Measurements from ENCODE around the gene MAPK8. TPM values are rescaled to one million over a fixed set of nuclear protein-coding genes. Genes with fewer than 3 reads are reported as not detected.

Gene MAPK8
- total and polyA plus RNA-seq, 2 of the 4 experiments (the other 2 are of a cell fraction): 41.5 to 54.7 TPM

DNA sequence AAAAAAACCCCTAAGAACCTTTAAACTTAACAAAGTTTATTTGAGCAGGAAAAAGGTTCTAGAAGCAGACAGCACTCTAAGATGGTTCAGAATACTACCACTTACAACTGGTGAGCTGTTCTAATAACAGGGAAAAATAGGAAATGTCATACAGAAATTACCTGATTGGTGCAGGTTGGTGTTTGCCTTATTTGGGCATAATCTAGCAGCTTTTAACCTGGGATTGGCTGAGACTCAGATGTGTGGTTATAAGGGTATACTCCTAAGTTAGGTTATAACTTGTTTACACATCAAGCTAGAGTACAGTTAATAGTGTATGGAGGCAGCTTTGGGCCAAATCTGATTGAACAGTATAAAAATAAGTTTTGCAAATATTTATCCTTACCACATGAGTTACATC is 59.8 kb downstream of the MAPK8 start:
- in situ Hi-C loops (cut with MboI; ENCODE audit: low sequenced_read_pairs): loop anchor here (25.0 kb wide), 1 partner anchor 146 kb away; no protein-coding TSS in a partner anchor
- H2BK5ac ChIP-seq (ENCODE audit: low read depth, low read length, poor library complexity, severe bottlenecking): no peak overlapping the region
- H3K36me3 ChIP-seq (ENCODE audit: control insufficient read depth, insufficient read depth, low read length): no peaks in the 10 kb centered on the region
- no peak overlapping the region for H3K4ac ChIP-seq (ENCODE audit: low read depth, low read length)
- POLR2A ChIA-PET (ENCODE audit: unreplicated experiment): no interaction called here
- peaks cover 5% of the 10 kb centered on the region; the same call in 1 of the 2 replicates for H3K4me1 ChIP-seq (ENCODE audit: control insufficient read depth, insufficient read depth, low read length)
- H3K23ac ChIP-seq (ENCODE audit: low read depth, low read length): peak overlapping the region; percentile 71; the same call in 1 of the 2 replicates
- H3K14ac ChIP-seq (replicated peaks; ENCODE audit: low read depth, low read length): peak overlapping the region; percentile 87; the same call in 1 of the 2 replicates
- H3K79me1 ChIP-seq (ENCODE audit: low read depth in 1 of 2, low read length in 2 of 2): peaks cover 26 to 59% of the 10 kb centered on the region in 2 experiments
- no peak overlapping the region for H3K27ac ChIP-seq (ENCODE audit: insufficient read depth, low read length)
- DNase-seq: peak; percentile 19
- intact Hi-C loops (cut with micrococcal nuclease): no loop called here
- H2AK9ac ChIP-seq (replicated peaks; ENCODE audit: low read depth, low read length, poor library complexity): no peak overlapping the region
- peak overlapping the region; percentile 7; the same call in 1 of the 2 replicates for H2BK120ac ChIP-seq (ENCODE audit: low read depth, low read length)
- H2BK15ac ChIP-seq (ENCODE audit: low read depth, low read length): 0 out of 3 replicates have a peak overlapping the region, but pooled peaks have one; percentile 5
- no peak overlapping the region for H3K4me3 ChIP-seq (ENCODE audit: insufficient read depth, low read depth, low read length)
- 0 out of 4 replicates have a peak overlapping the region, but pooled peaks of 1 of the 2 experiments have one; percentile 1 for H4K8ac ChIP-seq (ENCODE audit: low read depth in 2 of 2, low read length in 2 of 2)
- dilution Hi-C loops (cut with HindIII; ENCODE audit: low sequenced_read_pairs, unreplicated experiment): no loop called here
- peak overlapping the region; percentile 40; the same call in 1 of the 2 replicates for H2BK20ac ChIP-seq (ENCODE audit: low read depth, low read length)
- no peak overlapping the region for H3K18ac ChIP-seq (ENCODE audit: low read depth, low read length)
- no peak overlapping the region for H4K91ac ChIP-seq (ENCODE audit: insufficient read depth, low read depth, low read length)
- no peak overlapping the region for H3K56ac ChIP-seq (ENCODE audit: extremely low read depth, insufficient read depth, low read length)
- CTCF ChIA-PET: interaction anchor here (1.1 kb wide), 1 partner anchor 290 kb away, joined by 3 read pairs; no protein-coding TSS in a partner anchor
- H3K9me1 ChIP-seq (ENCODE audit: insufficient read depth, low read length): no peaks in the 10 kb centered on the region
- H4K20me1 ChIP-seq (ENCODE audit: insufficient read depth, low read length): peaks cover 17% of the 10 kb centered on the region; the same call in 1 of the 2 replicates
- H4K5ac ChIP-seq (ENCODE audit: low read depth, low read length): peak overlapping the region; percentile 5; the same call in 1 of the 2 replicates
- H3K9me3 ChIP-seq (ENCODE audit: control insufficient read depth, insufficient read depth, low read length): no peaks in the 10 kb centered on the region
- no peaks in the 10 kb centered on the region for H3K27me3 ChIP-seq (ENCODE audit: control insufficient read depth, insufficient read depth, low read length)
- H3K9ac ChIP-seq (ENCODE audit: low read depth, low read length): no peak overlapping the region
- TF ChIP-seq MAFK (IDR thresholded peaks at IDR 0.05; ENCODE audit: low read depth, low read length) (no peak), RAD21 (IDR thresholded peaks at IDR 0.05; ENCODE audit: low read length) (no peak)
- TF ChIP-seq, protein P1, sequence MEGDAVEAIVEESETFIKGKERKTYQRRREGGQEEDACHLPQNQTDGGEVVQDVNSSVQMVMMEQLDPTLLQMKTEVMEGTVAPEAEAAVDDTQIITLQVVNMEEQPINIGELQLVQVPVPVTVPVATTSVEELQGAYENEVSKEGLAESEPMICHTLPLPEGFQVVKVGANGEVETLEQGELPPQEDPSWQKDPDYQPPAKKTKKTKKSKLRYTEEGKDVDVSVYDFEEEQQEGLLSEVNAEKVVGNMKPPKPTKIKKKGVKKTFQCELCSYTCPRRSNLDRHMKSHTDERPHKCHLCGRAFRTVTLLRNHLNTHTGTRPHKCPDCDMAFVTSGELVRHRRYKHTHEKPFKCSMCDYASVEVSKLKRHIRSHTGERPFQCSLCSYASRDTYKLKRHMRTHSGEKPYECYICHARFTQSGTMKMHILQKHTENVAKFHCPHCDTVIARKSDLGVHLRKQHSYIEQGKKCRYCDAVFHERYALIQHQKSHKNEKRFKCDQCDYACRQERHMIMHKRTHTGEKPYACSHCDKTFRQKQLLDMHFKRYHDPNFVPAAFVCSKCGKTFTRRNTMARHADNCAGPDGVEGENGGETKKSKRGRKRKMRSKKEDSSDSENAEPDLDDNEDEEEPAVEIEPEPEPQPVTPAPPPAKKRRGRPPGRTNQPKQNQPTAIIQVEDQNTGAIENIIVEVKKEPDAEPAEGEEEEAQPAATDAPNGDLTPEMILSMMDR (conservative IDR thresholded peaks at IDR 0.05; ENCODE audit: low read depth, low read length): no peak
- TF ChIP-seq, protein P2, sequence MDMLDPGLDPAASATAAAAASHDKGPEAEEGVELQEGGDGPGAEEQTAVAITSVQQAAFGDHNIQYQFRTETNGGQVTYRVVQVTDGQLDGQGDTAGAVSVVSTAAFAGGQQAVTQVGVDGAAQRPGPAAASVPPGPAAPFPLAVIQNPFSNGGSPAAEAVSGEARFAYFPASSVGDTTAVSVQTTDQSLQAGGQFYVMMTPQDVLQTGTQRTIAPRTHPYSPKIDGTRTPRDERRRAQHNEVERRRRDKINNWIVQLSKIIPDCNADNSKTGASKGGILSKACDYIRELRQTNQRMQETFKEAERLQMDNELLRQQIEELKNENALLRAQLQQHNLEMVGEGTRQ (IDR thresholded peaks at IDR 0.05; ENCODE audit: low read depth, low read length): no peak
- no peak overlapping the region; the same call in 1 of the 2 replicates for H2AK5ac ChIP-seq (ENCODE audit: low read depth, low read length)
- ATAC-seq (ENCODE audit: low read depth): no peak
- H2AFZ ChIP-seq (replicated peaks; ENCODE audit: low read length, poor library complexity): no peak overlapping the region
- no peak overlapping the region for H3K4me2 ChIP-seq (ENCODE audit: low read depth, low read length)
- no TSS peak for BruUV-seq (replicated peaks)

Measured in IMR-90 (cell line).